DLD1 (cell line): ENCODE results near the gene SMIM23.
"Not testable (repeated sequence)": the region's sequence is repeated elsewhere in the genome, so short reads cannot be mapped to it uniquely, and the experiment has no call there.

Source experiments
- in situ Hi-C: cut with HindIII; loops from 2 replicates; pipeline ENCODE4 v1.10.0; 2017; ENCODE audit warnings: low sequenced_read_pairs

The SMIM23 gene

GRCh38 chr5:171771856-171772255 lies 13.8 kb upstream of the SMIM23 start:
- in situ Hi-C loops: no loop called here

- in situ Hi-C loops: no loop called here
These were observed 12.5 kb upstream of the SMIM23 start for GRCh38 chr5:171773106-171773505.

- in situ Hi-C loops: no loop called here
These were observed 11.2 kb upstream of the SMIM23 start for GRCh38 chr5:171774418-171774817.

GRCh38 chr5:171776213-171776612 lies 9.4 kb upstream of the SMIM23 start:
- in situ Hi-C loops: no loop called here

GRCh38 chr5:171776770-171777759 lies 8.6 kb upstream of the SMIM23 start:
- in situ Hi-C loops: no loop called here

- in situ Hi-C loops: not testable (repeated sequence)
These were observed 3.9 kb upstream of the SMIM23 start for GRCh38 chr5:171781744-171782143.

GRCh38 chr5:171782332-171782966 lies 3.2 kb upstream of the SMIM23 start:
- in situ Hi-C loops: no loop called here

GRCh38 chr5:171783051-171783450 lies 2.6 kb upstream of the SMIM23 start:
- in situ Hi-C loops: no loop called here

GRCh38 chr5:171789353-171789752 lies 3.7 kb downstream of the SMIM23 start:
- in situ Hi-C loops: no loop called here

- in situ Hi-C loops: no loop called here
These were observed 4.8 kb downstream of the SMIM23 start for GRCh38 chr5:171790408-171790807.

GRCh38 chr5:171794470-171794960 lies 8.9 kb downstream of the SMIM23 start:
- in situ Hi-C loops: no loop called here

GRCh38 chr5:171795381-171795780 lies 9.8 kb downstream of the SMIM23 start:
- in situ Hi-C loops: no loop called here

GRCh38 chr5:171796436-171796835 lies 10.8 kb downstream of the SMIM23 start:
- in situ Hi-C loops: no loop called here

GRCh38 chr5:171797543-171797942 lies 11.9 kb downstream of the SMIM23 start:
- in situ Hi-C loops: no loop called here

GRCh38 chr5:171798418-171798817 lies 12.8 kb downstream of the SMIM23 start:
- in situ Hi-C loops: no loop called here

- in situ Hi-C loops: no loop called here
These were observed 16.2 kb downstream of the SMIM23 start for GRCh38 chr5:171801839-171802238.

GRCh38 chr5:171805746-171806145 lies 20.1 kb downstream of the SMIM23 start:
- in situ Hi-C loops: no loop called here

- in situ Hi-C loops: no loop called here
These were observed 21.5 kb downstream of the SMIM23 start for GRCh38 chr5:171806976-171807747.

GRCh38 chr5:171808453-171808852 lies 22.8 kb downstream of the SMIM23 start:
- in situ Hi-C loops: no loop called here

- in situ Hi-C loops: no loop called here
These were observed 23.3 kb downstream of the SMIM23 start for GRCh38 chr5:171808951-171809350.

- in situ Hi-C loops: no loop called here
These were observed 24.6 kb downstream of the SMIM23 start for GRCh38 chr5:171810227-171810626.
